LHCN-M2 (cell line): ENCODE measurements around the gene CANT1. TPM values are rescaled to one million over a fixed set of nuclear protein-coding genes. Genes with fewer than 3 reads are reported as not detected.

ENCODE experiments used
- total RNA-seq: library from RNA; depleted of rRNA; stranded (reverse); fragments of >200 nt; gene quantifications from 2 replicates; pipeline ENCODE4 v1.2.3, GENCODE V29; 2014; rRNA removed

The CANT1 gene
- total RNA-seq, 1 experiment from 2014 or later, result 77.2 TPM

Other genes with a start within 250 kb of the CANT1 start
- gene CYTH1, start 227.5 kb downstream of the CANT1 start, total RNA-seq, result 24.9 and 26.1 TPM in 2 replicates
- gene USP36, start 168.9 kb downstream of the CANT1 start, total RNA-seq, result 21.4 and 21.6 TPM in 2 replicates
- gene CEP295NL, start 106.6 kb downstream of the CANT1 start, total RNA-seq, result 0.17 and 0.32 TPM in 2 replicates
- gene TIMP2, start 84.4 kb downstream of the CANT1 start, total RNA-seq, result 94.7 and 127 TPM in 2 replicates
- 331 and 403 TPM in 2 replicates for gene LGALS3BP, start 29.8 kb downstream of the CANT1 start, total RNA-seq
- 5.7 and 6.7 TPM in 2 replicates for gene C1QTNF1, start 14.4 kb upstream of the CANT1 start, total RNA-seq
- gene ENGASE, start 65.1 kb upstream of the CANT1 start, total RNA-seq, result 7.6 and 11.7 TPM in 2 replicates